GM23338 (cell line): ENCODE data around the gene RABEPK. TPM values are rescaled to one million over a fixed set of nuclear protein-coding genes. Genes with fewer than 3 reads are reported as not detected.
A peak's percentile ranks its signal among the peaks of the same experiment; 100 is the strongest.

Experiments
- ATAC-seq: fragments of 200-7000 bp; cut with Tn5 transposase; 3 replicates; pipeline ENCODE4 v1.9.1; 2020
- DNase-seq: peaks from one replicate; pipeline ENCODE4 v3.0.0-alpha.2; 2015; ENCODE audit warnings: low spot score
- H2AFZ ChIP-seq: fragments of 200-600 bp; sonication (generic); 2 replicates; pipeline ENCODE4 v1.8.0; 2016; ENCODE audit warnings: antibody characterized with exemption, mild to moderate bottlenecking, moderate library complexity
- H3F3A ChIP-seq: fragments of 200-600 bp; sonication (generic); replicated peaks from 2 replicates; pipeline ENCODE4 v1.8.0; 2017; ENCODE audit warnings: antibody characterized with exemption, mixed run types, low read depth
- H3K27ac ChIP-seq: fragments of 200-600 bp; sonication (generic); 2 replicates; pipeline ENCODE4 v1.6.1; 2016; ENCODE audit warnings: low read depth
- H3K27me3 ChIP-seq: fragments of 200-600 bp; sonication (generic); 2 replicates; pipeline ENCODE4 v1.8.0; 2016; ENCODE audit warnings: mild to moderate bottlenecking, mixed run types, moderate library complexity; ENCODE audit not compliant: insufficient read depth
- H3K36me3 ChIP-seq: fragments of 200-600 bp; sonication (generic); 2 replicates; pipeline ENCODE4 v1.8.0; 2016; ENCODE audit warnings: mild to moderate bottlenecking; ENCODE audit not compliant: insufficient read depth
- H3K4me1 ChIP-seq: fragments of 200-600 bp; sonication (generic); 2 replicates; pipeline ENCODE4 v1.8.0; 2016; ENCODE audit warnings: mild to moderate bottlenecking, moderate library complexity; ENCODE audit not compliant: insufficient read depth
- H3K4me2 ChIP-seq: fragments of 200-600 bp; sonication (generic); 2 replicates; pipeline ENCODE4 v1.7.1; 2017; ENCODE audit warnings: mixed run types
- H3K4me3 ChIP-seq: fragments of 200-600 bp; sonication (generic); 2 replicates; pipeline ENCODE4 v1.6.1; 2016; ENCODE audit warnings: mixed run types
- H3K79me2 ChIP-seq: fragments of 200-600 bp; sonication (generic); replicated peaks from 2 replicates; pipeline ENCODE4 v1.8.0; 2017; ENCODE audit warnings: mild to moderate bottlenecking; ENCODE audit not compliant: insufficient read depth
- H3K9me2 ChIP-seq: fragments of 200-600 bp; sonication (generic); 2 replicates; pipeline ENCODE4 v1.8.0; 2017; ENCODE audit not compliant: insufficient read depth
- H4K20me1 ChIP-seq: fragments of 200-600 bp; sonication (generic); replicated peaks from 2 replicates; pipeline ENCODE4 v1.8.0; 2017; ENCODE audit warnings: mild to moderate bottlenecking; ENCODE audit not compliant: insufficient read depth
- H3K27ac Mint-ChIP-seq: 2 replicates; pipeline ENCODE4 v1.8.0; 2020; ENCODE audit warnings: inconsistent platforms, mild to moderate bottlenecking, moderate library complexity, mixed read lengths
- H3K27me3 Mint-ChIP-seq: 3 replicates; pipeline ENCODE4 v1.8.0; 2022; ENCODE audit warnings: low read depth, mild to moderate bottlenecking, moderate library complexity, mixed read lengths, inconsistent platforms; ENCODE audit not compliant: insufficient read depth, poor library complexity
- H3K36me3 Mint-ChIP-seq: 3 replicates; pipeline ENCODE4 v1.8.0; 2021; ENCODE audit warnings: low read depth, mild to moderate bottlenecking, inconsistent platforms, moderate library complexity, mixed read lengths
- H3K4me1 Mint-ChIP-seq: 3 replicates; pipeline ENCODE4 v1.8.0; 2020; ENCODE audit warnings: mild to moderate bottlenecking, inconsistent platforms, mixed read lengths
- H3K4me3 Mint-ChIP-seq: 3 replicates; pipeline ENCODE4 v1.8.0; 2021; ENCODE audit warnings: moderate library complexity, mild to moderate bottlenecking, inconsistent platforms, mixed read lengths
- H3K9me3 Mint-ChIP-seq: 3 replicates; pipeline ENCODE4 v1.8.0; 2020; ENCODE audit warnings: moderate library complexity, mild to moderate bottlenecking, inconsistent platforms, mixed read lengths
- EZH2 ChIP-seq: fragments of 200-600 bp; sonication (generic); IDR thresholded peaks from one replicate; pipeline ENCODE4 v1.8.0; 2017; ENCODE audit warnings: antibody characterized with exemption, mild to moderate bottlenecking, low read depth; ENCODE audit not compliant: unreplicated experiment
- EZH2phosphoT487 ChIP-seq: fragments of 200-600 bp; sonication (generic); IDR thresholded peaks from one replicate; pipeline ENCODE4 v1.8.1; 2018; ENCODE audit warnings: antibody characterized with exemption; ENCODE audit not compliant: unreplicated experiment
- JUNB ChIP-seq: IDR thresholded peaks from one replicate; pipeline ENCODE4 v1.6.1; 2016; ENCODE audit warnings: antibody characterized with exemption; ENCODE audit not compliant: unreplicated experiment
- NANOG ChIP-seq: IDR thresholded peaks from 2 replicates; pipeline ENCODE4 v1.6.1; 2016; ENCODE audit warnings: antibody characterized with exemption, borderline replicate concordance
- polyA plus RNA-seq: library from polyadenylated mRNA; unstranded; fragments of >200 nt; fragmentation: Nextera tagmentation; extraction: Ambion mirVana; gene quantifications from 2 replicates; pipeline ENCODE4 v1.2.1, GENCODE V29; 2016
- total RNA-seq: library from RNA; depleted of rRNA; stranded (reverse); fragments of >200 nt; shearing (Covaris generic); gene quantifications from 2 replicates; pipeline ENCODE4 v1.2.3, GENCODE V29; 2014
- TF ChIP-seq, protein P1 (sequence below), 2 experiments: fragments of 200-600 bp in 1 of 2; sonication (generic) in 1 of 2; conservative IDR thresholded peaks; 2 replicates each; pipeline versions ENCODE4 v1.5.1 to v1.6.1; 2016 to 2017; ENCODE audit warnings: antibody characterized with exemption in 2 of 2, low read depth in 2 of 2, mild to moderate bottlenecking in 2 of 2, moderate library complexity in 1 of 2
- TF ChIP-seq, protein P2 (sequence below): IDR thresholded peaks from one replicate; pipeline ENCODE4 v1.6.1; 2018; ENCODE audit warnings: antibody characterized with exemption; ENCODE audit not compliant: unreplicated experiment
- TF ChIP-seq, protein P3 (sequence below): IDR thresholded peaks from 2 replicates; pipeline ENCODE4 v1.6.1; 2016; ENCODE audit warnings: antibody characterized with exemption
- TF ChIP-seq, protein P4 (sequence below): fragments of 250-450 bp; sonication (Bioruptor Pico); IDR thresholded peaks from 2 replicates; pipeline ENCODE4 v1.5.0; 2020; ENCODE audit warnings: mild to moderate bottlenecking, moderate library complexity

RABEPK gene
- total and polyA plus RNA-seq, 2 experiments from 2014 or later = 25.8 to 32.7 TPM

DNA sequence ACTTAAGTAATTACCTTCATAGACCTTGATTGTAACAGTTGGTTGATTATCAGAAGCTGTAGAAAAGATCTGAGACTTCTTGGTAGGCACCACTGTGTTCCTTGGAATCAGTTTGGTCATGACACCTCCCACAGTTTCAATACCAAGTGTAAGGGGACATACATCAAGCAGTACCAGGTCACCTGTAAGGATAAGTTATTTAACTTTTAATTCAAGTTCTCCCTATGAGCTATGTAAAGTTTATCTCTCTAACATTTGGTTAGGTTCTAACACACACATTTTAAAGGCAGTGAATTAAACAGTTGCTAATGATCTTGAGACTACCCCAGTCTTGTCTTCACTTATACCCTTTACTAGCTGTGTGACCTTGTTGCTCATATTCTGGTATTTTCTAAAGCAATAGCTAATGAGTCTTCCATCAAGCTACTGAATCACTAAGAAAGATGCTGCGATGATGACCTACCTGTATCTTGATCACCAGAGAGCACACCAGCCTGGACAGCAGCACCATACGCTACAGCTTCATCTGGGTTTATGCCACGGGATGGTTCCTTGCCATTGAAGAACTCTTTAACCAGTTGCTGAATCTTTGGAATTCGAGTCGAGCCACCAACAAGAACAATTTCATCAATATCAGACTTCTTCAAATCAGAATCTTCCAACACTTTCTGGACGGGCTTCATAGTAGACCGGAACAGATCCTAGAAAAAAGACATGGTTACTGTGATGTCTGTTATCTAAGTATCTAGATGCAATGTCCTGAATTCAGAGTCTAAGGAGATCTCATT is 38.0 kb downstream of the RABEPK start (continued):
- TF ChIP-seq EZH2 = no peak
- TF ChIP-seq NANOG = no peak
- TF ChIP-seq, protein P1, sequence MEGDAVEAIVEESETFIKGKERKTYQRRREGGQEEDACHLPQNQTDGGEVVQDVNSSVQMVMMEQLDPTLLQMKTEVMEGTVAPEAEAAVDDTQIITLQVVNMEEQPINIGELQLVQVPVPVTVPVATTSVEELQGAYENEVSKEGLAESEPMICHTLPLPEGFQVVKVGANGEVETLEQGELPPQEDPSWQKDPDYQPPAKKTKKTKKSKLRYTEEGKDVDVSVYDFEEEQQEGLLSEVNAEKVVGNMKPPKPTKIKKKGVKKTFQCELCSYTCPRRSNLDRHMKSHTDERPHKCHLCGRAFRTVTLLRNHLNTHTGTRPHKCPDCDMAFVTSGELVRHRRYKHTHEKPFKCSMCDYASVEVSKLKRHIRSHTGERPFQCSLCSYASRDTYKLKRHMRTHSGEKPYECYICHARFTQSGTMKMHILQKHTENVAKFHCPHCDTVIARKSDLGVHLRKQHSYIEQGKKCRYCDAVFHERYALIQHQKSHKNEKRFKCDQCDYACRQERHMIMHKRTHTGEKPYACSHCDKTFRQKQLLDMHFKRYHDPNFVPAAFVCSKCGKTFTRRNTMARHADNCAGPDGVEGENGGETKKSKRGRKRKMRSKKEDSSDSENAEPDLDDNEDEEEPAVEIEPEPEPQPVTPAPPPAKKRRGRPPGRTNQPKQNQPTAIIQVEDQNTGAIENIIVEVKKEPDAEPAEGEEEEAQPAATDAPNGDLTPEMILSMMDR (conservative IDR thresholded peaks at IDR 0.05; ENCODE audit: low read depth in 2 of 2) = no peak
- TF ChIP-seq, protein P2, sequence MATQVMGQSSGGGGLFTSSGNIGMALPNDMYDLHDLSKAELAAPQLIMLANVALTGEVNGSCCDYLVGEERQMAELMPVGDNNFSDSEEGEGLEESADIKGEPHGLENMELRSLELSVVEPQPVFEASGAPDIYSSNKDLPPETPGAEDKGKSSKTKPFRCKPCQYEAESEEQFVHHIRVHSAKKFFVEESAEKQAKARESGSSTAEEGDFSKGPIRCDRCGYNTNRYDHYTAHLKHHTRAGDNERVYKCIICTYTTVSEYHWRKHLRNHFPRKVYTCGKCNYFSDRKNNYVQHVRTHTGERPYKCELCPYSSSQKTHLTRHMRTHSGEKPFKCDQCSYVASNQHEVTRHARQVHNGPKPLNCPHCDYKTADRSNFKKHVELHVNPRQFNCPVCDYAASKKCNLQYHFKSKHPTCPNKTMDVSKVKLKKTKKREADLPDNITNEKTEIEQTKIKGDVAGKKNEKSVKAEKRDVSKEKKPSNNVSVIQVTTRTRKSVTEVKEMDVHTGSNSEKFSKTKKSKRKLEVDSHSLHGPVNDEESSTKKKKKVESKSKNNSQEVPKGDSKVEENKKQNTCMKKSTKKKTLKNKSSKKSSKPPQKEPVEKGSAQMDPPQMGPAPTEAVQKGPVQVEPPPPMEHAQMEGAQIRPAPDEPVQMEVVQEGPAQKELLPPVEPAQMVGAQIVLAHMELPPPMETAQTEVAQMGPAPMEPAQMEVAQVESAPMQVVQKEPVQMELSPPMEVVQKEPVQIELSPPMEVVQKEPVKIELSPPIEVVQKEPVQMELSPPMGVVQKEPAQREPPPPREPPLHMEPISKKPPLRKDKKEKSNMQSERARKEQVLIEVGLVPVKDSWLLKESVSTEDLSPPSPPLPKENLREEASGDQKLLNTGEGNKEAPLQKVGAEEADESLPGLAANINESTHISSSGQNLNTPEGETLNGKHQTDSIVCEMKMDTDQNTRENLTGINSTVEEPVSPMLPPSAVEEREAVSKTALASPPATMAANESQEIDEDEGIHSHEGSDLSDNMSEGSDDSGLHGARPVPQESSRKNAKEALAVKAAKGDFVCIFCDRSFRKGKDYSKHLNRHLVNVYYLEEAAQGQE = no peak
- TF ChIP-seq, protein P3, sequence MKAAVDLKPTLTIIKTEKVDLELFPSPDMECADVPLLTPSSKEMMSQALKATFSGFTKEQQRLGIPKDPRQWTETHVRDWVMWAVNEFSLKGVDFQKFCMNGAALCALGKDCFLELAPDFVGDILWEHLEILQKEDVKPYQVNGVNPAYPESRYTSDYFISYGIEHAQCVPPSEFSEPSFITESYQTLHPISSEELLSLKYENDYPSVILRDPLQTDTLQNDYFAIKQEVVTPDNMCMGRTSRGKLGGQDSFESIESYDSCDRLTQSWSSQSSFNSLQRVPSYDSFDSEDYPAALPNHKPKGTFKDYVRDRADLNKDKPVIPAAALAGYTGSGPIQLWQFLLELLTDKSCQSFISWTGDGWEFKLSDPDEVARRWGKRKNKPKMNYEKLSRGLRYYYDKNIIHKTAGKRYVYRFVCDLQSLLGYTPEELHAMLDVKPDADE = no peak

DNA sequence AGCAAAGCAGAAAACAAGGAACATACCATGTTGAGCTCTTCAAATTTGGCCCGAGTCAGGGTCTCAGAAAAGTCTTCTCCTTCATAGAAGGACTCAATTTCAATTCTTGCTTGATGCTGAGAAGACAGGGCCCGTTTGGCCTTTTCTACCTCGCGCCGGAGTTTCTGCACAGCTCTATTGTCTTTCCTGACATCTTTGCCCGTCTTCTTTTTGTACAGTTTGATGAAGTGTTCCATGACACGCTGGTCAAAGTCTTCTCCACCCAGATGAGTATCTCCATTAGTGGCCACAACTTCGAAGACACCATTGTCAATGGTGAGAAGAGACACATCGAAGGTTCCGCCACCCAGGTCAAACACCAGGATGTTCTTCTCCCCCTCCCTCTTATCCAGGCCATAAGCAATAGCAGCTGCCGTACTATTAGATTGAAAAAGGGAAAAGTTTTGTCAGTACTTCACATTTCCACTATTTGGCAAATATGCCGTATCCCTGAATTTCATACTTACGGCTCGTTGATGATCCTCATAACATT is 38.6 kb downstream of the RABEPK start:
- ATAC-seq (no peak), DNase-seq (no peak)
- peak overlapping the region; percentile 96 for H3K4me3 ChIP-seq
- peaks cover 4% of the 10 kb centered on the region; the same call in 2 of the 3 replicates for H3K9me3 Mint-ChIP-seq
- H4K20me1 ChIP-seq = peaks cover 44% of the 10 kb centered on the region
- H3K36me3 ChIP-seq = peaks cover 42% of the 10 kb centered on the region
- H3K9me2 ChIP-seq = no peaks in the 10 kb centered on the region
- H3K27me3 ChIP-seq = no peaks in the 10 kb centered on the region
- H3K4me2 ChIP-seq = peak overlapping the region; percentile 84
- peak overlapping the region; percentile 91 for H3K4me3 Mint-ChIP-seq
- H3K36me3 Mint-ChIP-seq = peaks cover 66% of the 10 kb centered on the region
- H2AFZ ChIP-seq = no peak overlapping the region
- H3K79me2 ChIP-seq = peaks cover 49% of the 10 kb centered on the region
- peaks cover 14% of the 10 kb centered on the region for H3K27me3 Mint-ChIP-seq
- H3F3A ChIP-seq = peaks cover 46% of the 10 kb centered on the region
- peaks cover 12% of the 10 kb centered on the region for H3K4me1 Mint-ChIP-seq
- no peak overlapping the region for H3K27ac ChIP-seq
- peaks cover 17% of the 10 kb centered on the region; the same call in 1 of the 2 replicates for H3K4me1 ChIP-seq
- no peak overlapping the region for H3K27ac Mint-ChIP-seq
- TF ChIP-seq JUNB (no peak), EZH2 (no peak), EZH2phosphoT487 (no peak)
- TF ChIP-seq, protein P4, sequence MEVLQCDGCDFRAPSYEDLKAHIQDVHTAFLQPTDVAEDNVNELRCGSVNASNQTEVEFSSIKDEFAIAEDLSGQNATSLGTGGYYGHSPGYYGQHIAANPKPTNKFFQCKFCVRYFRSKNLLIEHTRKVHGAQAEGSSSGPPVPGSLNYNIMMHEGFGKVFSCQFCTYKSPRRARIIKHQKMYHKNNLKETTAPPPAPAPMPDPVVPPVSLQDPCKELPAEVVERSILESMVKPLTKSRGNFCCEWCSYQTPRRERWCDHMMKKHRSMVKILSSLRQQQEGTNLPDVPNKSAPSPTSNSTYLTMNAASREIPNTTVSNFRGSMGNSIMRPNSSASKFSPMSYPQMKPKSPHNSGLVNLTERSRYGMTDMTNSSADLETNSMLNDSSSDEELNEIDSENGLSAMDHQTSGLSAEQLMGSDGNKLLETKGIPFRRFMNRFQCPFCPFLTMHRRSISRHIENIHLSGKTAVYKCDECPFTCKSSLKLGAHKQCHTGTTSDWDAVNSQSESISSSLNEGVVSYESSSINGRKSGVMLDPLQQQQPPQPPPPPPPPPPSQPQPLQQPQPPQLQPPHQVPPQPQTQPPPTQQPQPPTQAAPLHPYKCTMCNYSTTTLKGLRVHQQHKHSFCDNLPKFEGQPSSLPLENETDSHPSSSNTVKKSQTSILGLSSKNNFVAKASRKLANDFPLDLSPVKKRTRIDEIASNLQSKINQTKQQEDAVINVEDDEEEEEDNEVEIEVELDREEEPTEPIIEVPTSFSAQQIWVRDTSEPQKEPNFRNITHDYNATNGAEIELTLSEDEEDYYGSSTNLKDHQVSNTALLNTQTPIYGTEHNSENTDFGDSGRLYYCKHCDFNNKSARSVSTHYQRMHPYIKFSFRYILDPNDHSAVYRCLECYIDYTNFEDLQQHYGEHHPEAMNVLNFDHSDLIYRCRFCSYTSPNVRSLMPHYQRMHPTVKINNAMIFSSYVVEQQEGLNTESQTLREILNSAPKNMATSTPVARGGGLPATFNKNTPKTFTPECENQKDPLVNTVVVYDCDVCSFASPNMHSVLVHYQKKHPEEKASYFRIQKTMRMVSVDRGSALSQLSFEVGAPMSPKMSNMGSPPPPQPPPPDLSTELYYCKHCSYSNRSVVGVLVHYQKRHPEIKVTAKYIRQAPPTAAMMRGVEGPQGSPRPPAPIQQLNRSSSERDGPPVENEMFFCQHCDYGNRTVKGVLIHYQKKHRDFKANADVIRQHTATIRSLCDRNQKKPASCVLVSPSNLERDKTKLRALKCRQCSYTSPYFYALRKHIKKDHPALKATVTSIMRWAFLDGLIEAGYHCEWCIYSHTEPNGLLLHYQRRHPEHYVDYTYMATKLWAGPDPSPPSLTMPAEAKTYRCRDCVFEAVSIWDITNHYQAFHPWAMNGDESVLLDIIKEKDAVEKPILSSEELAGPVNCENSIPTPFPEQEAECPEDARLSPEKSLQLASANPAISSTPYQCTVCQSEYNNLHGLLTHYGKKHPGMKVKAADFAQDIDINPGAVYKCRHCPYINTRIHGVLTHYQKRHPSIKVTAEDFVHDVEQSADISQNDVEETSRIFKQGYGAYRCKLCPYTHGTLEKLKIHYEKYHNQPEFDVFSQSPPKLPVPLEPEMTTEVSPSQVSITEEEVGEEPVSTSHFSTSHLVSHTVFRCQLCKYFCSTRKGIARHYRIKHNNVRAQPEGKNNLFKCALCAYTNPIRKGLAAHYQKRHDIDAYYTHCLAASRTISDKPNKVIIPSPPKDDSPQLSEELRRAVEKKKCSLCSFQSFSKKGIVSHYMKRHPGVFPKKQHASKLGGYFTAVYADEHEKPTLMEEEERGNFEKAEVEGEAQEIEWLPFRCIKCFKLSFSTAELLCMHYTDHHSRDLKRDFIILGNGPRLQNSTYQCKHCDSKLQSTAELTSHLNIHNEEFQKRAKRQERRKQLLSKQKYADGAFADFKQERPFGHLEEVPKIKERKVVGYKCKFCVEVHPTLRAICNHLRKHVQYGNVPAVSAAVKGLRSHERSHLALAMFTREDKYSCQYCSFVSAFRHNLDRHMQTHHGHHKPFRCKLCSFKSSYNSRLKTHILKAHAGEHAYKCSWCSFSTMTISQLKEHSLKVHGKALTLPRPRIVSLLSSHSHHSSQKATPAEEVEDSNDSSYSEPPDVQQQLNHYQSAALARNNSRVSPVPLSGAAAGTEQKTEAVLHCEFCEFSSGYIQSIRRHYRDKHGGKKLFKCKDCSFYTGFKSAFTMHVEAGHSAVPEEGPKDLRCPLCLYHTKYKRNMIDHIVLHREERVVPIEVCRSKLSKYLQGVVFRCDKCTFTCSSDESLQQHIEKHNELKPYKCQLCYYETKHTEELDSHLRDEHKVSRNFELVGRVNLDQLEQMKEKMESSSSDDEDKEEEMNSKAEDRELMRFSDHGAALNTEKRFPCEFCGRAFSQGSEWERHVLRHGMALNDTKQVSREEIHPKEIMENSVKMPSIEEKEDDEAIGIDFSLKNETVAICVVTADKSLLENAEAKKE (CRISPR knock-in tag) = no peak
